Gastrocnemius medialis (tissue), 4 donors: ENCODE data around the gene DUOX1.

ENCODE experiments used
- POLR2A ChIP-seq, 2 donors: fragments of 450-650 bp; IDR thresholded peaks; one replicate each; pipeline ENCODE4 v1.6.1; 2017; ENCODE audit warnings: antibody characterized with exemption in 2 of 2, mild to moderate bottlenecking in 2 of 2, moderate library complexity in 2 of 2
- TF ChIP-seq, protein P1 (sequence below), 5 experiments: fragments of 450-650 bp in 3 of 5; fragments of 200-600 bp in 2 of 5; sonication (generic) in 2 of 5; IDR thresholded peaks in 4 of 5; conservative IDR thresholded peaks in 1 of 5; 1 replicate in 4 of 5; 2 replicates in 1 of 5; pipeline ENCODE4 v1.5.1; 2016 to 2019; ENCODE audit warnings: antibody characterized with exemption in 5 of 5, mild to moderate bottlenecking in 3 of 5, moderate library complexity in 3 of 5

DNA sequence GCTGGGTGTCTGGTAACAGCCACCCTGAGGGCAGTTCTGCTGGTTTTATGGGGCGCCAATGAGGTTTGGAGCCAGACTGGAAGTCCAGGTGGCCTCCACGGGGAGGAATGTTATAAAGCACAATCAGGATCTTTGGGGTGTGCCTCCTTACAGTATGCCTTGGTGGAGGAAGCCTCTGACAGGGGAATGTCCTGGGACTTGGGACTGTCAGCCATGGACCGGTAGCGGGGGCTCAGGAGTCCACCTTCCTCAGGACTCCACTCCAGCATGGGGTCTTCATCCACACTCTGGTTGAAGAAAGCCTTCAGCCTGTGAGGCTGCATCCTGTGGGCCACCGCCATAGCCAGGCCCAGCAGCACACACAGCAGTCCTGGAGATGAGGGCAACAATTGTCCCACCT, 10.8 kb upstream of the DUOX1 start:
- TF ChIP-seq, protein P1, sequence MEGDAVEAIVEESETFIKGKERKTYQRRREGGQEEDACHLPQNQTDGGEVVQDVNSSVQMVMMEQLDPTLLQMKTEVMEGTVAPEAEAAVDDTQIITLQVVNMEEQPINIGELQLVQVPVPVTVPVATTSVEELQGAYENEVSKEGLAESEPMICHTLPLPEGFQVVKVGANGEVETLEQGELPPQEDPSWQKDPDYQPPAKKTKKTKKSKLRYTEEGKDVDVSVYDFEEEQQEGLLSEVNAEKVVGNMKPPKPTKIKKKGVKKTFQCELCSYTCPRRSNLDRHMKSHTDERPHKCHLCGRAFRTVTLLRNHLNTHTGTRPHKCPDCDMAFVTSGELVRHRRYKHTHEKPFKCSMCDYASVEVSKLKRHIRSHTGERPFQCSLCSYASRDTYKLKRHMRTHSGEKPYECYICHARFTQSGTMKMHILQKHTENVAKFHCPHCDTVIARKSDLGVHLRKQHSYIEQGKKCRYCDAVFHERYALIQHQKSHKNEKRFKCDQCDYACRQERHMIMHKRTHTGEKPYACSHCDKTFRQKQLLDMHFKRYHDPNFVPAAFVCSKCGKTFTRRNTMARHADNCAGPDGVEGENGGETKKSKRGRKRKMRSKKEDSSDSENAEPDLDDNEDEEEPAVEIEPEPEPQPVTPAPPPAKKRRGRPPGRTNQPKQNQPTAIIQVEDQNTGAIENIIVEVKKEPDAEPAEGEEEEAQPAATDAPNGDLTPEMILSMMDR (IDR thresholded peaks at IDR 0.05 in 4 of 5, conservative IDR thresholded peaks at IDR 0.05 in 1 of 5) = no peak
- no peak for TF ChIP-seq POLR2A (IDR thresholded peaks at IDR 0.05)
